ENCODE measurements around the gene ARHGAP28.

ARHGAP28 gene

GRCh38 chr18:6728809-6729246 is 688 bp upstream of the ARHGAP28 start:
- Histone ChIP-seq H3F3A (ENCODE audit: control insufficient read depth, insufficient read depth) (no peaks in the 10 kb centered on the region), H3K4me3 (ENCODE audit: low read length) (no peak overlapping the region), H3K27me3 (ENCODE audit: control insufficient read depth, low read length) (peaks cover 3% of the 10 kb centered on the region; the same call in 1 of the 2 replicates), H4K20me1 (ENCODE audit: control insufficient read depth, insufficient read depth, low read depth, low read length) (no peaks in the 10 kb centered on the region), H3K9me2 (replicated peaks; ENCODE audit: control insufficient read depth, low read length) (no peaks in the 10 kb centered on the region), H3K79me2 (ENCODE audit: control insufficient read depth, low read length) (no peaks in the 10 kb centered on the region), H3K36me3 (ENCODE audit: control insufficient read depth, low read length) (no peaks in the 10 kb centered on the region), H3K4me2 (ENCODE audit: low read length) (peak overlapping the region; percentile 21; the same call in 1 of the 2 replicates), H3K9me3 (ENCODE audit: control insufficient read depth, insufficient read depth, low read length) (no peaks in the 10 kb centered on the region), H3K27ac (ENCODE audit: low read depth, low read length) (no peak overlapping the region), H3K4me1 (ENCODE audit: control insufficient read depth, low read length) (no peaks in the 10 kb centered on the region)
- no peak for TF ChIP-seq EZH2phosphoT487 (IDR thresholded peaks at IDR 0.05; ENCODE audit: borderline replicate concordance, low read length)
- TF ChIP-seq CTCF (IDR thresholded peaks at IDR 0.05; ENCODE audit: low read depth, low read length, poor library complexity, severe bottlenecking), result no peak

GRCh38 chr18:6730416-6731221 is 1.1 kb downstream of the ARHGAP28 start:
- Histone ChIP-seq H3K79me2 (ENCODE audit: control insufficient read depth, low read length) (no peaks in the 10 kb centered on the region), H3K9me2 (replicated peaks; ENCODE audit: control insufficient read depth, low read length) (no peaks in the 10 kb centered on the region), H4K20me1 (ENCODE audit: control insufficient read depth, insufficient read depth, low read depth, low read length) (no peaks in the 10 kb centered on the region), H3K9me3 (ENCODE audit: control insufficient read depth, insufficient read depth, low read length) (no peaks in the 10 kb centered on the region), H3K36me3 (ENCODE audit: control insufficient read depth, low read length) (no peaks in the 10 kb centered on the region), H3K4me2 (ENCODE audit: low read length) (no peak overlapping the region), H3F3A (ENCODE audit: control insufficient read depth, insufficient read depth) (no peaks in the 10 kb centered on the region), H3K4me3 (ENCODE audit: low read length) (no peak overlapping the region), H3K4me1 (ENCODE audit: control insufficient read depth, low read length) (no peaks in the 10 kb centered on the region), H3K27ac (ENCODE audit: low read depth, low read length) (no peak overlapping the region), H3K27me3 (ENCODE audit: control insufficient read depth, low read length) (peaks cover 3% of the 10 kb centered on the region; the same call in 1 of the 2 replicates)
- TF ChIP-seq CTCF (IDR thresholded peaks at IDR 0.05; ENCODE audit: low read depth, low read length, poor library complexity, severe bottlenecking) (no peak), EZH2phosphoT487 (IDR thresholded peaks at IDR 0.05; ENCODE audit: borderline replicate concordance, low read length) (no peak)

GRCh38 chr18:6731222-6731596 is 1.7 kb downstream of the ARHGAP28 start:
- Histone ChIP-seq H3K9me2 (replicated peaks; ENCODE audit: control insufficient read depth, low read length) (no peaks in the 10 kb centered on the region), H3K4me2 (ENCODE audit: low read length) (no peak overlapping the region), H3K27ac (ENCODE audit: low read depth, low read length) (no peak overlapping the region), H3K9me3 (ENCODE audit: control insufficient read depth, insufficient read depth, low read length) (no peaks in the 10 kb centered on the region), H3K27me3 (ENCODE audit: control insufficient read depth, low read length) (peaks cover 3% of the 10 kb centered on the region; the same call in 1 of the 2 replicates), H3K4me1 (ENCODE audit: control insufficient read depth, low read length) (no peaks in the 10 kb centered on the region), H3F3A (ENCODE audit: control insufficient read depth, insufficient read depth) (no peaks in the 10 kb centered on the region), H3K79me2 (ENCODE audit: control insufficient read depth, low read length) (no peaks in the 10 kb centered on the region), H3K4me3 (ENCODE audit: low read length) (no peak overlapping the region), H4K20me1 (ENCODE audit: control insufficient read depth, insufficient read depth, low read depth, low read length) (no peaks in the 10 kb centered on the region), H3K36me3 (ENCODE audit: control insufficient read depth, low read length) (no peaks in the 10 kb centered on the region)
- no peak for TF ChIP-seq EZH2phosphoT487 (IDR thresholded peaks at IDR 0.05; ENCODE audit: borderline replicate concordance, low read length)
- TF ChIP-seq CTCF (IDR thresholded peaks at IDR 0.05; ENCODE audit: low read depth, low read length, poor library complexity, severe bottlenecking), result no peak
